ENCODE results near the gene MTG1.
"Not testable (repeated sequence)": the region's sequence is repeated elsewhere in the genome, so short reads cannot be mapped to it uniquely, and the experiment has no call there.

MTG1 gene

GRCh38 chr10:133361227-133361626 is 32.7 kb upstream of the MTG1 start:
- ChIA-PET POLR2A (interaction anchor here (1.3 to 2.5 kb wide), 2 partner anchors 9 to 12 kb away, joined by 6 to 23 read pairs; partner anchors contain the start of gene ECHS1), CTCF (interaction anchor here (1.0 to 1.6 kb wide), 2 partner anchors 25 to 32 kb away, joined by 3 to 7 read pairs; partner anchors contain the start of gene CALY)
- TF ChIP-seq NFRKB (IDR thresholded peaks at IDR 0.05) (no peak), CTBP1 (IDR thresholded peaks at IDR 0.05; ENCODE audit: borderline replicate concordance) (no peak), SUZ12 (IDR thresholded peaks at IDR 0.05) (no peak), SP1 (IDR thresholded peaks at IDR 0.05) (no peak), ZNF384 (IDR thresholded peaks at IDR 0.05) (no peak), BHLHE40 (IDR thresholded peaks at IDR 0.05; ENCODE audit: borderline replicate concordance) (no peak), FOXK2 (IDR thresholded peaks at IDR 0.05) (no peak), TARDBP (IDR thresholded peaks at IDR 0.05) (no peak)
- no peak for DNase-seq (ENCODE audit: extremely low spot score)

DNA sequence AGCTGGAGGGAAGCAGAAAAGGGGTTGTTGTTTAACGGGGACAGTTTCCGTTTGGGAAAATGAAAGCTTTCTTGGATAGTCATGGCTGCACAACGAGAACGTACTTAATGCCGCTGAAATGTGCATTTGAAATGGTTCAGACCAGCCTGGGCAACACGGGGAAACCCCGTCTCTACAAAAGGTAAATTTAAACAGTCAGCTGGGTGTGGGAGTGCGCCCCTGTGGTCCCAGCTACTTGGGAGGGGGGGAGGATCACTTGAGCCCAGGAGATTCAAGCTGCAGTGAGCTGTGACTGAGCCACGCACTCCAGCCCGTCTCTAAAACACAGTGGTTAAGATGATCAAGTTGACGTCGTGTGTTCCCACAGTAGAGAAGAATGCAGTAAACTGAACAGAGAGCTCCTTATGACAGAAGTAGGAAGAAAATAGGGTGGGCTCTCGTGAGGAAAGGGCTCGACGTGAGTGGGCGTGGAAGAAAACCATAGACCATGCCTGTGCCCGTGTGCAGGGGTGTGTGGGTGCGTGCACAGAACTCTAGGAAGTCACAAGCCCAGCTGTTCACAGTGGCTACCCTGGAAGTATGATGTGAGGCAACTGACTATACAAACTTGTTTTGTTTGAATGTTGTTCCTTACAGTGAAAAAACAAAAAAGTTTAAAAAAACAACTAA is 32.0 kb upstream of the MTG1 start:
- ChIA-PET POLR2A (interaction anchor here (1.3 to 2.5 kb wide), 2 partner anchors 9 to 12 kb away, joined by 6 to 23 read pairs; partner anchors contain the start of gene ECHS1), CTCF (interaction anchor here (1.6 kb wide), 1 partner anchor 32 kb away, joined by 7 read pairs; no protein-coding TSS in a partner anchor)
- no peak for DNase-seq (ENCODE audit: extremely low spot score)
- TF ChIP-seq, protein P1, sequence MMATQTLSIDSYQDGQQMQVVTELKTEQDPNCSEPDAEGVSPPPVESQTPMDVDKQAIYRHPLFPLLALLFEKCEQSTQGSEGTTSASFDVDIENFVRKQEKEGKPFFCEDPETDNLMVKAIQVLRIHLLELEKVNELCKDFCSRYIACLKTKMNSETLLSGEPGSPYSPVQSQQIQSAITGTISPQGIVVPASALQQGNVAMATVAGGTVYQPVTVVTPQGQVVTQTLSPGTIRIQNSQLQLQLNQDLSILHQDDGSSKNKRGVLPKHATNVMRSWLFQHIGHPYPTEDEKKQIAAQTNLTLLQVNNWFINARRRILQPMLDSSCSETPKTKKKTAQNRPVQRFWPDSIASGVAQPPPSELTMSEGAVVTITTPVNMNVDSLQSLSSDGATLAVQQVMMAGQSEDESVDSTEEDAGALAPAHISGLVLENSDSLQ (IDR thresholded peaks at IDR 0.05), result no peak
- TF ChIP-seq HDGF (IDR thresholded peaks at IDR 0.05; ENCODE audit: borderline replicate concordance), result no peak
- no peak for TF ChIP-seq L3MBTL2 (conservative IDR thresholded peaks at IDR 0.05)
- no peak for TF ChIP-seq LEF1 (IDR thresholded peaks at IDR 0.05; ENCODE audit: borderline replicate concordance)
- TF ChIP-seq BHLHE40 (IDR thresholded peaks at IDR 0.05; ENCODE audit: borderline replicate concordance), result no peak
- no peak for TF ChIP-seq FOXA1 (IDR thresholded peaks at IDR 0.05)
- no peak for TF ChIP-seq CTBP1 (IDR thresholded peaks at IDR 0.05; ENCODE audit: borderline replicate concordance)
- TF ChIP-seq TARDBP (IDR thresholded peaks at IDR 0.05), result no peak
- no peak for TF ChIP-seq ELF4 (IDR thresholded peaks at IDR 0.05)
- no peak for TF ChIP-seq FOXM1 (IDR thresholded peaks at IDR 0.05; ENCODE audit: borderline replicate concordance)
- no peak for TF ChIP-seq SUZ12 (IDR thresholded peaks at IDR 0.05)

- DNase-seq (ENCODE audit: extremely low spot score), result no peak
- TF ChIP-seq FOXA1 (IDR thresholded peaks at IDR 0.05) (no peak), HDGF (IDR thresholded peaks at IDR 0.05; ENCODE audit: borderline replicate concordance) (no peak), CTBP1 (IDR thresholded peaks at IDR 0.05; ENCODE audit: borderline replicate concordance) (no peak), TARDBP (IDR thresholded peaks at IDR 0.05) (no peak), L3MBTL2 (conservative IDR thresholded peaks at IDR 0.05) (no peak), ZNF384 (IDR thresholded peaks at IDR 0.05) (no peak), FOXM1 (IDR thresholded peaks at IDR 0.05; ENCODE audit: borderline replicate concordance) (no peak), NFRKB (IDR thresholded peaks at IDR 0.05) (no peak), SP1 (IDR thresholded peaks at IDR 0.05) (no peak), BHLHE40 (IDR thresholded peaks at IDR 0.05; ENCODE audit: borderline replicate concordance) (no peak), ARNT (IDR thresholded peaks at IDR 0.05) (no peak), SUZ12 (IDR thresholded peaks at IDR 0.05) (no peak), ELF4 (IDR thresholded peaks at IDR 0.05) (no peak)
- TF ChIP-seq, protein P1 (IDR thresholded peaks at IDR 0.05), result no peak
- POLR2A ChIA-PET, result interaction anchor here (0.7 kb wide), 1 partner anchor 15 kb away, joined by 4 read pairs; no protein-coding TSS in a partner anchor
- CTCF ChIA-PET, result no interaction called here
Measured at GRCh38 chr10:133362846-133363245, 31.1 kb upstream of the MTG1 start.

DNA sequence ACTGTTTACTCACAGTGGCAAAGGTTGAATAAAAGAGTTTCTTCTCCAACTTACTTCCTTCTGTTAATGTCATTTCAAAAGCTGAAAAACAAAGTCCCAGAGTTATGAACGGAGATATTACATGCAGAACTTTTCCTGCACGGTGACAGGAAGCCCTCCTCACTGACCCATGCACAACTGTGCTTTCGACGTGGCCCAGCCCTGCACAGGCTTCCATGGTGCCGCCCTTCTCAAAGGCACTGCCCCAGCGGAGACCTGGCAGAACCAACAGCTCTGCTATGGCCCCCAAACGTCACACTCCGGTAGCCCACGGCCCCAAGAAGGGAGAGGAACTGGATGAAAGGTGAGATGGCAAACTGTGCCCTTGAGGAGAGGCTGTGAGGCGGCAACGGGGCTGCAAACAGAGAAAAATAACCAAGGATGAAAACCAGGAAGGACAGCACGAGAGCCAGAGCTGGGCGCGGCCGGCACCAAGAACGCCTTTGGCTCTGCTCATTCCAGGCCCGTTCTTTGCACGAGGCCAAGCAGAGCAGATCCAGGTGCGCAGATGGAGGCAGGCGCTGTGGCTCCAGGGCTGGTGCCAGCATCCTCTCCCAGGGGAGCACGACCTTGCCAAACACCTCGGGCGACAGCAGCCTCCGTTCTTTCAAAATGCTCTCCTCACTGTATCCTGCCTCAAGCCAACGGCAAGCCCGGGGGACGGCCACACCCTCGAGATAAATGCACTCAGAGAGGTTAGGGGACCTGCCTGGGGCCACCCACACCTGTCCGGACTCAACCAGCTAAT is 29.1 kb upstream of the MTG1 start:
- ChIA-PET CTCF (interaction anchor here (0.6 kb wide), 1 partner anchor 35 kb away, joined by 3 read pairs; no protein-coding TSS in a partner anchor), POLR2A (interaction anchor here (1.0 kb wide), 1 partner anchor 8 kb away, joined by 3 read pairs; the partner anchor contains the start of gene ECHS1)
- no peak for DNase-seq (ENCODE audit: extremely low spot score)
- TF ChIP-seq L3MBTL2 (conservative IDR thresholded peaks at IDR 0.05), result no peak
- TF ChIP-seq HDGF (IDR thresholded peaks at IDR 0.05; ENCODE audit: borderline replicate concordance), result no peak

GRCh38 chr10:133365461-133366129 is 28.4 kb upstream of the MTG1 start:
- no peak for TF ChIP-seq L3MBTL2 (conservative IDR thresholded peaks at IDR 0.05)
- POLR2A ChIA-PET, result no interaction called here
- CTCF ChIA-PET, result no interaction called here
- DNase-seq (ENCODE audit: extremely low spot score), result no peak

GRCh38 chr10:133366130-133366478 is 27.9 kb upstream of the MTG1 start:
- CTCF ChIA-PET, result no interaction called here
- no peak for DNase-seq (ENCODE audit: extremely low spot score)
- POLR2A ChIA-PET, result no interaction called here
- no peak for TF ChIP-seq ARNT (IDR thresholded peaks at IDR 0.05)
- no peak for TF ChIP-seq HDGF (IDR thresholded peaks at IDR 0.05; ENCODE audit: borderline replicate concordance)
- no peak for TF ChIP-seq TARDBP (IDR thresholded peaks at IDR 0.05)

DNA sequence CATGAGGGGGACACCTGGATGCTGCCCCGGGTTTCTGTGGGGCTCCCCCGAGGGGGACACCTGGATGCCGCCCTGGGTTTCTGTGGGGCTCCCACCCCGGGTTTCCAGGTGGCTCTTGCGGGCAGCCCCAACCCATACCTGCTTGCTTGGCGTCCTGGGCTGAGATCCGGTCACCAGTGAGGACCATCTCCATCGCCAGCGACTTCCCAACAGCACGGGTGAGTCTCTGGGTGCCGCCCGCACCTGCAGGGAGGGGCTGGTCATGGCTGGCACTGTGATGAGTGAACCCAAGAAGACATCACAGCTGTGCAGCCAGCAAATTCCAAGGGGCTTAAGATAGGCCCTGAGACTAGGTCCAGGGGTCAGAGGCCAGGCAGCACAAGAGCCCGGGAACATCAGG is 27.2 kb upstream of the MTG1 start:
- no peak for DNase-seq (ENCODE audit: extremely low spot score)
- ChIA-PET POLR2A (no interaction called here), CTCF (no interaction called here)
- TF ChIP-seq TARDBP (IDR thresholded peaks at IDR 0.05) (no peak), ZNF384 (IDR thresholded peaks at IDR 0.05) (no peak), L3MBTL2 (conservative IDR thresholded peaks at IDR 0.05) (no peak), FOXA1 (IDR thresholded peaks at IDR 0.05) (no peak), FOXM1 (IDR thresholded peaks at IDR 0.05; ENCODE audit: borderline replicate concordance) (no peak), CTBP1 (IDR thresholded peaks at IDR 0.05; ENCODE audit: borderline replicate concordance) (no peak), FOXK2 (IDR thresholded peaks at IDR 0.05) (no peak), NFRKB (IDR thresholded peaks at IDR 0.05) (no peak), BHLHE40 (IDR thresholded peaks at IDR 0.05; ENCODE audit: borderline replicate concordance) (no peak), ELF4 (IDR thresholded peaks at IDR 0.05) (no peak), HDGF (IDR thresholded peaks at IDR 0.05; ENCODE audit: borderline replicate concordance) (no peak)

DNA sequence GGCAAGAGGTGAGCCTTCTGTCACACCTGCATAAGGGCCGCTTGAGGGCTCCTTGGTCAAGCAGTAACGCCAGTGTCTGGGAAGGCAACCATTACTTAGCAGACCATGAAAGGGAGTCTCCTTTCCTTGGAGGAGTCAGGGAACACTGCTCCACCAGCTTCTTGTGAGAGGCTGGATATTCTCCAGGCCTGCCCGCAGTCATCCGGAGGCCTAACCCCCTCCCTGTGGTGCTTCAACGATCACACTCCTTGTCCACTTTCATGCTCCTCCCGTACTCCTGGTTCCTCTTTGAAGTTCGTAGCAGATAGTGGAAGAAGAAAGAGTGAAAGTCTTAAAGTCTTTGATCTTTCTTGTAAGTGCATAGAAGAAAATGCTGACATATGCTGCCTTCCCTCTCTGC is 26.5 kb upstream of the MTG1 start:
- POLR2A ChIA-PET; DNase-seq (ENCODE audit: extremely low spot score); CTCF ChIA-PET: not testable (repeated sequence)

All from HEK293T (cell line).